ENCODE measurements around the gene MYMK. TPM values are rescaled to one million over a fixed set of nuclear protein-coding genes. Genes with fewer than 3 reads are reported as not detected.

The MYMK gene
- total and polyA plus RNA-seq, 2 of the 8 experiments (the other 6 are each of a cell fraction or from before 2014, with no cell fraction given): not detected

- Histone ChIP-seq H3K36me3 (ENCODE audit: control insufficient read depth in 2 of 4, insufficient read depth in 4 of 4, low read length in 3 of 4) (no peaks in the 10 kb centered on the region), H3K4me3 (ENCODE audit: extremely low read depth in 1 of 4, insufficient read depth in 2 of 4, low read depth in 3 of 4, low read length in 4 of 4) (no peak overlapping the region), H3K27ac (ENCODE audit: low read depth, low read length) (no peak overlapping the region), H2BK12ac (ENCODE audit: low read depth, low read length) (peak overlapping the region; percentile 56; the same call in 1 of the 2 replicates), H3K56ac (replicated peaks; ENCODE audit: insufficient read length, low read depth, low read length) (no peak overlapping the region), H3K4ac (replicated peaks; ENCODE audit: insufficient read length, low read depth, low read length) (peak overlapping the region; percentile 81), H2BK15ac (ENCODE audit: low read length) (peak overlapping the region; percentile 93; the same call in 1 of the 2 replicates), H3K14ac (ENCODE audit: insufficient read length) (no peak overlapping the region), H3K23ac (ENCODE audit: insufficient read length) (no peak overlapping the region), H3K79me1 (ENCODE audit: low read depth, low read length) (no peaks in the 10 kb centered on the region), H2BK5ac (ENCODE audit: low read depth, low read length) (0 out of 2 replicates have a peak overlapping the region, but pooled peaks have one; percentile 66), H2AFZ (ENCODE audit: low read length) (peak overlapping the region; percentile 76; the same call in 1 of the 2 replicates), H3K23me2 (ENCODE audit: low read depth, low read length) (peaks cover 2% of the 10 kb centered on the region; the same call in 1 of the 2 replicates), H3K4me1 (replicated peaks in 1 of 4; ENCODE audit: control insufficient read depth in 3 of 4, insufficient read depth in 4 of 4, low read length in 3 of 4) (peaks cover 0 to 35% (median 16%) of the 10 kb centered on the region in 4 experiments; a peak in 6 of 7 replicates), H3K9me3 (ENCODE audit: insufficient read depth in 2 of 2, low read depth in 1 of 2, low read length in 1 of 2) (no peaks in the 10 kb centered on the region), H4K8ac (ENCODE audit: extremely low read depth, insufficient read depth, low read length) (peak overlapping the region; percentile 22; the same call in 1 of the 2 replicates), H3K79me2 (ENCODE audit: control insufficient read depth in 1 of 2, insufficient read depth in 2 of 2, low read length in 2 of 2) (no peaks in the 10 kb centered on the region), H4K5ac (ENCODE audit: insufficient read length, low read depth, low read length) (no peak overlapping the region), H2BK120ac (replicated peaks; ENCODE audit: low read depth, low read length) (no peak overlapping the region), H2BK20ac (ENCODE audit: low read length) (no peak overlapping the region; the same call in 1 of the 2 replicates), H3K4me2 (ENCODE audit: insufficient read depth in 1 of 2, low read depth in 2 of 2, low read length in 2 of 2) (no peak overlapping the region), H2AK5ac (ENCODE audit: low read depth, low read length) (no peak overlapping the region), H4K91ac (replicated peaks; ENCODE audit: insufficient read length, low read length) (peak overlapping the region; percentile 87), H4K20me1 (replicated peaks in 1 of 2; ENCODE audit: control insufficient read depth in 1 of 2, insufficient read depth in 2 of 2, low read length in 2 of 2) (no peaks in the 10 kb centered on the region), H3K9ac (replicated peaks in 1 of 4; ENCODE audit: extremely low read depth in 1 of 4, low read depth in 3 of 4, low read length in 3 of 4) (no peak overlapping the region), H3K18ac (ENCODE audit: extremely low read depth, low read length) (no peak overlapping the region), H3K27me3 (replicated peaks in 1 of 4; ENCODE audit: control insufficient read depth in 3 of 4, extremely low read depth in 1 of 4, insufficient read depth in 3 of 4, low read length in 3 of 4) (peaks cover 0 to 16% (median 11%) of the 10 kb centered on the region in 4 experiments; a peak in 3 of 7 replicates)
- TF ChIP-seq ATF3 (IDR thresholded peaks at IDR 0.05; ENCODE audit: insufficient read depth, low read depth, low read length): no peak
- no peak for TF ChIP-seq CHD1 (IDR thresholded peaks at IDR 0.05; ENCODE audit: low read depth, low read length)
- TF ChIP-seq GABPA (IDR thresholded peaks at IDR 0.05; ENCODE audit: borderline replicate concordance, insufficient read depth, low read length): 0 out of 2 replicates have a peak, but pooled peaks have one; percentile 18
- TF ChIP-seq SP2 (IDR thresholded peaks at IDR 0.05; ENCODE audit: low read length): no peak
- CTCF ChIA-PET (ENCODE audit: partially characterized antibody): interaction anchor here (1.0 to 4.2 kb wide), 26 partner anchors 9 to 392 kb away, joined by 3 to 26 read pairs (median 5); no protein-coding TSS in a partner anchor
- WGBS, 2 experiments (ENCODE audit: extremely low coverage in 1 of 2, insufficient coverage in 1 of 2, insufficient read length in 1 of 2, insufficient replicate concordance in 2 of 2, low coverage in 1 of 2, low lambda C conversion rate in 2 of 2, missing lambda C conversion rate in 1 of 2): 78% methylated on average over 34 of the region's 47 CpGs; no CpG with 5 or more reads in 1 of the 2 experiments
- DNase-seq (ENCODE audit: low read depth in 1 of 2, low spot score in 2 of 2): no peak
- POLR2A ChIA-PET (ENCODE audit: partially characterized antibody): interaction anchor here (0.7 to 2.8 kb wide), 7 partner anchors 11 to 195 kb away, joined by 3 to 11 read pairs (median 3); no protein-coding TSS in a partner anchor
- FAIRE-seq: no peak
Measured at GRCh38 chr9:133538851-133539833, 14.4 kb upstream of the MYMK start.
